Spleen (tissue), 11 donors: Measurements from ENCODE around the gene RNASEH2C. TPM values are rescaled to one million over a fixed set of nuclear protein-coding genes. Genes with fewer than 3 reads are reported as not detected.
"Not testable (repeated sequence)": the region's sequence is repeated elsewhere in the genome, so short reads cannot be mapped to it uniquely, and the experiment has no call there.

Source experiments
- DNase-seq: peaks from one replicate; pipeline ENCODE4 v3.0.0-alpha.2; 2020
- H3K27ac ChIP-seq, 8 donors: fragments of 200-600 bp; sonication (generic) in 7 of 8; 1 replicate in 4 of 8; 2 replicates in 4 of 8; pipeline versions ENCODE4 v1.5.0 to v1.8.0; 2016 to 2021; ENCODE audit warnings: inconsistent platforms in 4 of 8, mild to moderate bottlenecking in 4 of 8, moderate library complexity in 1 of 8
- H3K27me3 ChIP-seq, 7 donors: fragments of 200-600 bp; sonication (generic) in 6 of 7; replicated peaks in 1 of 7; 1 replicate in 4 of 7; 2 replicates in 3 of 7; pipeline versions ENCODE4 v1.5.0 to v1.8.0; 2016 to 2021; ENCODE audit warnings: inconsistent platforms in 3 of 7, mild to moderate bottlenecking in 1 of 7
- H3K36me3 ChIP-seq, 6 donors: fragments of 200-600 bp; sonication (generic) in 5 of 6; 1 replicate in 4 of 6; 2 replicates in 2 of 6; pipeline versions ENCODE4 v1.5.0 to v1.8.0; 2016 to 2021; ENCODE audit warnings: inconsistent platforms in 2 of 6
- H3K4me1 ChIP-seq, 6 donors: fragments of 200-600 bp; sonication (generic) in 5 of 6; 1 replicate in 3 of 6; 2 replicates in 3 of 6; pipeline versions ENCODE4 v1.5.0 to v1.8.0; 2016 to 2021; ENCODE audit warnings: inconsistent platforms in 3 of 6
- H3K4me3 ChIP-seq, 8 donors: fragments of 200-600 bp; sonication (generic) in 7 of 8; 1 replicate in 4 of 8; 2 replicates in 4 of 8; pipeline versions ENCODE4 v1.5.0 to v1.8.0; 2016 to 2021; ENCODE audit warnings: inconsistent platforms in 4 of 8, mild to moderate bottlenecking in 4 of 8, moderate library complexity in 2 of 8
- H3K9me3 ChIP-seq, 8 donors: fragments of 200-600 bp; sonication (generic) in 7 of 8; 1 replicate in 4 of 8; 2 replicates in 4 of 8; pipeline versions ENCODE4 v1.5.0 to v1.8.0; 2016 to 2021; ENCODE audit warnings: inconsistent platforms in 4 of 8
- POLR2A ChIP-seq, 3 donors: fragments of 450-650 bp; IDR thresholded peaks; one replicate each; pipeline ENCODE4 v1.5.1; 2017; ENCODE audit warnings: antibody characterized with exemption in 3 of 3, mild to moderate bottlenecking in 1 of 3
- POLR2AphosphoS5 ChIP-seq, 3 donors: sonication (generic); formaldehyde crosslinking; IDR thresholded peaks; one replicate each; pipeline ENCODE4 v1.5.1; 2017; ENCODE audit warnings: antibody characterized with exemption in 3 of 3
- WGBS, 5 donors: extraction: QIAGEN DNeasy Blood & Tissue Kit in 3 of 5; methylation state at CpG; one replicate each; pipeline versions ENCODE4 v1.1.5 to v1.1.7; 2013 to 2018; 5-methylcytosine and 5-hydroxymethylcytosine counted together
- intact Hi-C: fragments of 100-400 bp; cut with DNase I; formaldehyde crosslinking; loops from one replicate; pipeline ENCODE4 v1.15.0; 2023; ENCODE audit warnings: low total_unique reads
- polyA plus RNA-seq, 3 donors: library from polyadenylated mRNA; stranded (reverse); fragments of 200-250 nt; gene quantifications; one replicate each; pipeline ENCODE4 v1.2.1, GENCODE V29; 2013
- total RNA-seq, 7 donors: library from RNA; depleted of rRNA in 3 of 7; stranded (reverse); fragments of >200 nt in 3 of 7; fragmentation: NEBNext Ultra II Directional in 4 of 7; extraction: Animal tissue kit (Norgen Biotek cat#: 25700) in 4 of 7; gene quantifications; one replicate each; pipeline versions ENCODE4 v1.1.0 to v1.2.1, GENCODE V29; 2016 to 2021
- TF ChIP-seq, protein P1 (sequence below), 11 experiments: fragments of 200-600 bp in 7 of 11; fragments of 450-650 bp in 4 of 11; sonication (generic) in 4 of 11; IDR thresholded peaks in 8 of 11; conservative IDR thresholded peaks in 3 of 11; 1 replicate in 7 of 11; 2 replicates in 4 of 11; pipeline versions ENCODE4 v1.4.0 to v1.8.0; 2016 to 2021; ENCODE audit warnings: antibody characterized with exemption in 11 of 11, inconsistent platforms in 4 of 11, mild to moderate bottlenecking in 1 of 11
- donor health status: healthy with polysubstance abuse.
- donor health status: DM: no; HTN: no; CAD: no; lungs with moderate emphysema.
- donor health status: DM: no; HTN: no; CAD: no.
- donor health status: Bipolar disorder and iron deficiency.
- donor health status: healthy.
- donor health status: DM: no; HTN: no; CAD: no.
- donor health status: DM: yes; HTN: yes; CAD: no.

The RNASEH2C gene
- total and polyA plus RNA-seq, 10 donors, result 51.0 to 141 (median 60.9) TPM

- no peaks in the 10 kb centered on the region for H3K4me1 ChIP-seq
- 87 to 93% (median 89%) methylated on average over 2 of the region's 2 CpGs for WGBS, 5 donors
- DNase-seq, result no peak
- intact Hi-C loops, result no loop called here
- no peak overlapping the region for H3K27ac ChIP-seq
- TF ChIP-seq POLR2A (IDR thresholded peaks at IDR 0.05) (no peak), POLR2AphosphoS5 (IDR thresholded peaks at IDR 0.05) (no peak)
- TF ChIP-seq, protein P1, sequence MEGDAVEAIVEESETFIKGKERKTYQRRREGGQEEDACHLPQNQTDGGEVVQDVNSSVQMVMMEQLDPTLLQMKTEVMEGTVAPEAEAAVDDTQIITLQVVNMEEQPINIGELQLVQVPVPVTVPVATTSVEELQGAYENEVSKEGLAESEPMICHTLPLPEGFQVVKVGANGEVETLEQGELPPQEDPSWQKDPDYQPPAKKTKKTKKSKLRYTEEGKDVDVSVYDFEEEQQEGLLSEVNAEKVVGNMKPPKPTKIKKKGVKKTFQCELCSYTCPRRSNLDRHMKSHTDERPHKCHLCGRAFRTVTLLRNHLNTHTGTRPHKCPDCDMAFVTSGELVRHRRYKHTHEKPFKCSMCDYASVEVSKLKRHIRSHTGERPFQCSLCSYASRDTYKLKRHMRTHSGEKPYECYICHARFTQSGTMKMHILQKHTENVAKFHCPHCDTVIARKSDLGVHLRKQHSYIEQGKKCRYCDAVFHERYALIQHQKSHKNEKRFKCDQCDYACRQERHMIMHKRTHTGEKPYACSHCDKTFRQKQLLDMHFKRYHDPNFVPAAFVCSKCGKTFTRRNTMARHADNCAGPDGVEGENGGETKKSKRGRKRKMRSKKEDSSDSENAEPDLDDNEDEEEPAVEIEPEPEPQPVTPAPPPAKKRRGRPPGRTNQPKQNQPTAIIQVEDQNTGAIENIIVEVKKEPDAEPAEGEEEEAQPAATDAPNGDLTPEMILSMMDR (IDR thresholded peaks at IDR 0.05 in 8 of 11, conservative IDR thresholded peaks at IDR 0.05 in 3 of 11), result no peak
- H3K4me3 ChIP-seq, result no peak overlapping the region
- no peaks in the 10 kb centered on the region for H3K36me3 ChIP-seq
- peaks cover 0 to 5% (median 0%) of the 10 kb centered on the region in 8 donors for H3K9me3 ChIP-seq
- peaks cover 0 to 5% (median 0%) of the 10 kb centered on the region in 7 donors for H3K27me3 ChIP-seq
These were observed 18.4 kb upstream of the RNASEH2C start for GRCh38 chr11:65739022-65739421.

- intact Hi-C loops, result no loop called here
- peaks cover 0 to 5% (median 0%) of the 10 kb centered on the region in 7 donors for H3K27me3 ChIP-seq
- DNase-seq, result no peak
- TF ChIP-seq POLR2AphosphoS5 (IDR thresholded peaks at IDR 0.05) (no peak), POLR2A (IDR thresholded peaks at IDR 0.05) (no peak)
- TF ChIP-seq, protein P1 (IDR thresholded peaks at IDR 0.05 in 8 of 11, conservative IDR thresholded peaks at IDR 0.05 in 3 of 11), result no peak
- H3K27ac ChIP-seq, result no peak overlapping the region
- H3K36me3 ChIP-seq, result no peaks in the 10 kb centered on the region
- peaks cover 0 to 5% (median 0%) of the 10 kb centered on the region in 8 donors for H3K9me3 ChIP-seq
- H3K4me3 ChIP-seq, result no peak overlapping the region
- no peaks in the 10 kb centered on the region for H3K4me1 ChIP-seq
These were observed 16.2 kb upstream of the RNASEH2C start for GRCh38 chr11:65736810-65737209.

GRCh38 chr11:65735111-65735510, 14.5 kb upstream of the RNASEH2C start:
- H3K9me3 ChIP-seq, DNase-seq, H3K27me3 ChIP-seq, H3K27ac ChIP-seq, H3K36me3 ChIP-seq, H3K4me1 ChIP-seq, intact Hi-C loops, H3K4me3 ChIP-seq: not testable (repeated sequence)
- WGBS, 5 donors, result 66 to 88% (median 82%) methylated on average over 4 of the region's 4 CpGs

GRCh38 chr11:65730461-65730860, 9.9 kb upstream of the RNASEH2C start:
- TF ChIP-seq, protein P1 (IDR thresholded peaks at IDR 0.05 in 8 of 11, conservative IDR thresholded peaks at IDR 0.05 in 3 of 11), result no peak
- no peak for TF ChIP-seq POLR2AphosphoS5 (IDR thresholded peaks at IDR 0.05)
- no peak for TF ChIP-seq POLR2A (IDR thresholded peaks at IDR 0.05)
- Histone ChIP-seq H3K9me3 (no peaks in the 10 kb centered on the region), H3K4me3 (no peak overlapping the region), H3K36me3 (no peaks in the 10 kb centered on the region), H3K27ac (no peak overlapping the region), H3K4me1 (no peaks in the 10 kb centered on the region), H3K27me3 (peaks cover 0 to 5% (median 0%) of the 10 kb centered on the region in 7 donors)
- DNase-seq, result no peak
- 64 to 78% (median 71%) methylated on average over 5 of the region's 5 CpGs for WGBS, 5 donors
- intact Hi-C loops, result no loop called here

DNA sequence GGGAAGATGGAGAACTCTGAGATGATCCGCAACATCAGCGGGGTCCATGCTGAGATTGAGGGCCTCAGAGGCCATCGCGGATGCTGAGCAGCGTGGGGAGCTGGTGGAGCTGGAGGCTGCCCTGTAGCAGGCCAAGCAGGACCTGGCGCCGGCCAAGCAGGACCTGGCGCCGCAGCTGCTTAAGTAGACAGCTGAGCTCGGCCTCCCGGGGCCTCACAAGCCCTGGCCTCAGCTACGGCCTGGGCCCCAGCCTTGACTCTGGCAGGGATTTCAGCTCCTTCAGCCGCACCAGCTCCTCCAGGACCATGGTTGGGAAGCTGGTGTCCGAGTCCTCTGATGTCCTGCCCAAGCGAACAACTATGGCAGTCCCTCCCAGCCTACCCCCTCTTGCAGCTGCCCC, 7.3 kb upstream of the RNASEH2C start:
- Histone ChIP-seq H3K9me3 (no peaks in the 10 kb centered on the region), H3K27me3 (peaks cover 0 to 5% (median 0%) of the 10 kb centered on the region in 7 donors), H3K4me3 (no peak overlapping the region), H3K36me3 (no peaks in the 10 kb centered on the region), H3K27ac (no peak overlapping the region), H3K4me1 (no peaks in the 10 kb centered on the region)
- intact Hi-C loops, result loop anchor here (10.0 kb wide), 1 partner anchor 47 kb away; no protein-coding TSS in a partner anchor
- TF ChIP-seq, protein P1 (IDR thresholded peaks at IDR 0.05 in 8 of 11, conservative IDR thresholded peaks at IDR 0.05 in 3 of 11), result no peak
- no peak for TF ChIP-seq POLR2AphosphoS5 (IDR thresholded peaks at IDR 0.05)
- TF ChIP-seq POLR2A (IDR thresholded peaks at IDR 0.05), result no peak
- DNase-seq, result no peak
- WGBS, 5 donors, result 81 to 89% (median 86%) methylated on average over 12 to 15 of the region's 15 CpGs
